ENCODE data around the gene RSKR.

GRCh38 chr17:28597606-28598383 is 16.2 kb downstream of the RSKR start:
- no peak for TF ChIP-seq EZH2 (IDR thresholded peaks at IDR 0.05)
- no peak for TF ChIP-seq POLR2AphosphoS5 (IDR thresholded peaks at IDR 0.05; ENCODE audit: borderline replicate concordance, low read depth, low read length)

Data from SK-N-MC (cell line).